ENCODE results near the gene CLGN. TPM values are rescaled to one million over a fixed set of nuclear protein-coding genes. Genes with fewer than 3 reads are reported as not detected.
A peak's percentile ranks its signal among the peaks of the same experiment; 100 is the strongest.
"Not testable (repeated sequence)": the region's sequence is repeated elsewhere in the genome, so short reads cannot be mapped to it uniquely, and the experiment has no call there.

CLGN gene
- total RNA-seq, 1 donor from 2014 or later = not detected

DNA sequence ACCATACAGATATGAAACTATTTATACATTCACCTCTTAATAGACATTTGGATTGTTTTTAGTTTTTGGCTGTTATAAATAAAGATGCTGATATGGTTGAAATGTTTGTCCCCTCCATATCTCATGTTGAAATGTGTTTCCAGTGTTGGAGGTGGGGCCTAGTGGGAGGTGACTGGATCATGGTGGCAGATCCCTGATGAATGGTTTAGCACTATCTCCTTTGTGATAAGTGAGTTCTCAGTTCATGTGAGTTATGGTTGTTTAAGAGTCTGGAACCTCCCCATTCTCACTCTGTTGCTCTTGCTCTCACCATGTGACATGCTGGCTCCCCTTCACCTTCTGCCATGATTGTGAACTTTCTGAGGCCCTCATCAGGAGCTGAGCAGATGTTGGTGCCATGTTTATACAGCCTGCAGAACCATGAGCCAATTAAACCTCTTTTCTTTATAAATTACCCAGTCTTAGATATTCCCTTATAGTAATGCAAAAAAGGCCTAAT, 12.2 kb upstream of the CLGN start:
- TF ChIP-seq POLR2AphosphoS5 (IDR thresholded peaks at IDR 0.05; ENCODE audit: insufficient read depth in 1 of 2, low read depth in 1 of 2) (no peak), POLR2A (IDR thresholded peaks at IDR 0.05) (no peak)
- TF ChIP-seq, protein P1, sequence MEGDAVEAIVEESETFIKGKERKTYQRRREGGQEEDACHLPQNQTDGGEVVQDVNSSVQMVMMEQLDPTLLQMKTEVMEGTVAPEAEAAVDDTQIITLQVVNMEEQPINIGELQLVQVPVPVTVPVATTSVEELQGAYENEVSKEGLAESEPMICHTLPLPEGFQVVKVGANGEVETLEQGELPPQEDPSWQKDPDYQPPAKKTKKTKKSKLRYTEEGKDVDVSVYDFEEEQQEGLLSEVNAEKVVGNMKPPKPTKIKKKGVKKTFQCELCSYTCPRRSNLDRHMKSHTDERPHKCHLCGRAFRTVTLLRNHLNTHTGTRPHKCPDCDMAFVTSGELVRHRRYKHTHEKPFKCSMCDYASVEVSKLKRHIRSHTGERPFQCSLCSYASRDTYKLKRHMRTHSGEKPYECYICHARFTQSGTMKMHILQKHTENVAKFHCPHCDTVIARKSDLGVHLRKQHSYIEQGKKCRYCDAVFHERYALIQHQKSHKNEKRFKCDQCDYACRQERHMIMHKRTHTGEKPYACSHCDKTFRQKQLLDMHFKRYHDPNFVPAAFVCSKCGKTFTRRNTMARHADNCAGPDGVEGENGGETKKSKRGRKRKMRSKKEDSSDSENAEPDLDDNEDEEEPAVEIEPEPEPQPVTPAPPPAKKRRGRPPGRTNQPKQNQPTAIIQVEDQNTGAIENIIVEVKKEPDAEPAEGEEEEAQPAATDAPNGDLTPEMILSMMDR (IDR thresholded peaks at IDR 0.05) = no peak

DNA sequence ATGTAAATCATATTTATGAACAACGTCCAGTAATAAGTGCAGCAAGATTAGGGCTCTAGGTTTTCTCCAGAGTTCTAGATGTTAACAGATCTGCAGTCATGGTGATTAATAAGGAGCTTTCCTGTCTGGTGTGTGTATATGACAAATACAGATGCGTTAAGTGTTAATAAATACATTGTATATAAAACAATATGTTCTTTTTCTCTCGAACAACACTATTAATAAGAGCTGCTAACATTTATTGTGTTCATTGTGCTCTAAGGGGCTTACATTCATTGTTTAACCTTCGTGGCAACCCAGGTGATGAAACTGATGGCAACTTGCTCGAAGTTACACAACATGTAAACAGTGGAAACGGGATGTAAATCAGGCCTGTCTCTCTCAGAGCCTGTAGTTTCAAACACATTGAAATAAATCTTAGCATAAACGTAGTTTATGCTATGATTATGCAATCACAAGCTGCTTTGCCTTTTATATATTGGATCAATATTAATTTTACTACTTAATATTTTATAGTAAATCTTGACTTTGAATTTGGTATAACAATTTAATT, 547 bp upstream of the CLGN start:
- Histone ChIP-seq H3K4me3 (peak overlapping the region; percentile 45 to 56), H3K9me3 (no peaks in the 10 kb centered on the region), H3K27me3 (peaks cover 3% of the 10 kb centered on the region), H3K36me3 (no peaks in the 10 kb centered on the region), H3K27ac (no peak overlapping the region), H3K4me1 (peaks cover 15% of the 10 kb centered on the region)
- TF ChIP-seq POLR2AphosphoS5 (IDR thresholded peaks at IDR 0.05; ENCODE audit: insufficient read depth in 1 of 2, low read depth in 1 of 2) = no peak
- no peak for TF ChIP-seq POLR2A (IDR thresholded peaks at IDR 0.05)
- TF ChIP-seq, protein P1 (IDR thresholded peaks at IDR 0.05) = no peak
- intact Hi-C loops (cut with DNase I) = no loop called here
- DNase-seq (ENCODE audit: extremely low spot score in 2 of 2) = no peak

More for the DNA sequence above, 12.2 kb upstream of the CLGN start:
- intact Hi-C loops (cut with DNase I) = no loop called here
- no peaks in the 10 kb centered on the region for H3K27me3 ChIP-seq
- H3K27ac ChIP-seq = no peak overlapping the region
- H3K4me1 ChIP-seq = no peaks in the 10 kb centered on the region
- H3K9me3 ChIP-seq = no peaks in the 10 kb centered on the region
- no peak overlapping the region for H3K4me3 ChIP-seq
- DNase-seq (ENCODE audit: extremely low spot score in 2 of 2) = no peak
- no peaks in the 10 kb centered on the region for H3K36me3 ChIP-seq

DNA sequence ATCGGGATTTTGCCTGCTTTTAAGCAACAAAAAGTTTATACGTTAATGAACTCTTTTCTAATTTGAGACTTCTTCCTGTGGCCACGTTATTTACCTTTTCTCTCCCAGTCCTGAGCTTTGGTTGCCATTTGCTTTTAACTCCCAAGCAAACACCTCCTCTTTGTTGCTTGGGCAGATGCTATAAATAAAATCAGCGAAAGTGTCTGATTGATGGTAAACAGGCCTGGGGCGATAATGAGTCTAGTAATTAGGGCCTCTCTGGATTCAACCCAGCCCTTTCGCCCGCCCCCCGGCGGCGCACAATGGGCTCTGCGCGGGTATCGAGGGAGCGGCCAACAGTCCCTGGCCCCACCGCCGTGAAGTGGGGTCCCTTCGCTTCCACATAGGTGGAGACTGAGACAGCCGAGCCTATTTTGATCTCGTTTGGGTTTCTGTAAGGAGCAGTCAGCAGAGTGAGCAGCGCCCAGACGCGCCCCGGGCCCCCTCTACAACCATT, 790 bp downstream of the CLGN start:
- intact Hi-C loops (cut with DNase I) = no loop called here
- DNase-seq (ENCODE audit: extremely low spot score in 2 of 2) = no peak
- TF ChIP-seq, protein P1 (IDR thresholded peaks at IDR 0.05) = no peak
- TF ChIP-seq POLR2A (IDR thresholded peaks at IDR 0.05) (no peak), POLR2AphosphoS5 (IDR thresholded peaks at IDR 0.05; ENCODE audit: insufficient read depth in 1 of 2, low read depth in 1 of 2) (no peak)
- Histone ChIP-seq H3K4me3 (peak overlapping the region; percentile 45 to 56), H3K9me3 (no peaks in the 10 kb centered on the region), H3K36me3 (no peaks in the 10 kb centered on the region), H3K27me3 (peaks cover 3% of the 10 kb centered on the region), H3K27ac (no peak overlapping the region), H3K4me1 (peaks cover 15% of the 10 kb centered on the region)

DNA sequence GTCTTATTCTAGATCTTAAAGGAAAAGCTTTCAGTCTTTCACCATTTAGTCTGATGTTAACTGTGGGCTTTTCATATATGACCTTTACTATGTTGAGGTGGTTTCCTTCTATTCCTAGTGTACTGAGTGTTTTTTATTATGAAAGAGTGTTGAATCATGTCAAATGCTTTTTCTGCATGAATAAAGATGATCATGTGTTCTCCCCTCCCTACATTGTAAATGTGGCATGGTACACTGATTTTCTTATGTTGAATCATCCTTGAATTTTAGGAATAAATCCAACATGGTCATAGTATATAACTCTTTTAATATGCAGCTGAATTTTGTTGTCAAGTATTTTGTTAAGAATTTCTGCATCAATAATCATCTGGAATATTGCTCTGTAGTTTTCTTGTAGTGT, 4.3 kb downstream of the CLGN start:
- no peak overlapping the region for H3K27ac ChIP-seq
- H3K4me3 ChIP-seq = no peak overlapping the region
- no peak for TF ChIP-seq POLR2A (IDR thresholded peaks at IDR 0.05)
- TF ChIP-seq, protein P1 (IDR thresholded peaks at IDR 0.05) = no peak
- TF ChIP-seq POLR2AphosphoS5 (IDR thresholded peaks at IDR 0.05; ENCODE audit: insufficient read depth in 1 of 2, low read depth in 1 of 2) = no peak
- H3K27me3 ChIP-seq = peaks cover 3% of the 10 kb centered on the region
- no peaks in the 10 kb centered on the region for H3K9me3 ChIP-seq
- intact Hi-C loops (cut with DNase I) = no loop called here
- DNase-seq (ENCODE audit: extremely low spot score in 2 of 2) = no peak
- H3K4me1 ChIP-seq = peaks cover 15% of the 10 kb centered on the region
- H3K36me3 ChIP-seq = no peaks in the 10 kb centered on the region

DNA sequence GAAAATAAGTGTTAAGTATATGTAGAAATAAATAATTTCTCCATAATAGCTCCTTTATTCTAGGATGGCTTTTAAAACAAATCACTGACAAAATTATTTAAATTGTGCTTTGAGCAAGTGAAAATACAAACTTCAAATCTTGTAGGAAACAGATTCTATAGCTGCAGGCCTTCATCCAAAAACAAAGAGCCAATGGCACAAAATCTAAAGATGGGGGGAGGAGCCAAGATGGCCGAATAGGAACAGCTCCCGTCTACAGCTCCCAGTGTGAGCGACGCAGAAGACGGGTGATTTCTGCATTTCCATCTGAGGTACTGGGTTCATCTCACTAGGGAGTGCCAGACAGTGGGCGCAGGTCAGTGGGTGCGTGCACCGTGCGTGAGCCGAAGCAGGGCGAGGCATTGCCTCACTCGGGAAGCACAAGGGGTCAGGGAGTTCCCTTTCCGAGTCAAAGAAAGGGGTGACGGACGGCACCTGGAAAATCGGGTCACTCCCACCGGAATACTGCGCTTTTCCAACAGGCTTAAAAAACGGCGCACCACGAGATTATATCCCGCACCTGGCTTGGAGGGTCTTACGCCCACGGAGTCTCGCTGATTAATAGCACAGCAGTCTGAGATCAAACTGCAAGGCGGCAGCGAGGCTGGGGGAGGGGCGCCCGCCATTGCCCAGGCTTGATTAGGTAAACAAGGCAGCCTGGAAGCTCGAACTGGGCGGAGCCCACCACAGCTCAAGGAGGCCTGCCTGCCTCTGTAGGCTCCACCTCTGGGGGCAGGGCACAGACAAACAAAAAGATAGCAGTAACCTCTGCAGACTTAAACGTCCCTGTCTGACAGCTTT, 14.1 kb downstream of the CLGN start:
- DNase-seq (ENCODE audit: extremely low spot score in 2 of 2); H3K27ac ChIP-seq; H3K9me3 ChIP-seq; intact Hi-C loops (cut with DNase I); H3K27me3 ChIP-seq; H3K36me3 ChIP-seq; H3K4me3 ChIP-seq; H3K4me1 ChIP-seq: not testable (repeated sequence)

All from vagina (tissue), 2 donors.